HPDE6-E6E7 (cell line): ENCODE results near the gene COQ10B.

Experiments used
- DNase-seq: peaks from one replicate; pipeline ENCODE4 v3.0.0; 2011; ENCODE audit warnings: missing footprints; ENCODE audit errors: extremely low spot score

COQ10B gene

GRCh38 chr2:197500503-197501131 is 47.3 kb downstream of the COQ10B start:
- DNase-seq = no peak

- DNase-seq = no peak
These were observed 48.8 kb downstream of the COQ10B start for GRCh38 chr2:197502201-197502600.

GRCh38 chr2:197502685-197503084 is 49.3 kb downstream of the COQ10B start:
- no peak for DNase-seq

- no peak for DNase-seq
These were observed 50.6 kb downstream of the COQ10B start for GRCh38 chr2:197504000-197504399.

- no peak for DNase-seq
These were observed 51.2 kb downstream of the COQ10B start for GRCh38 chr2:197504512-197504911.

- no peak for DNase-seq
These were observed 53.3 kb downstream of the COQ10B start for GRCh38 chr2:197506658-197507057.

GRCh38 chr2:197513915-197514314 is 60.6 kb downstream of the COQ10B start:
- DNase-seq = no peak

GRCh38 chr2:197514754-197515153 is 61.4 kb downstream of the COQ10B start:
- DNase-seq = no peak

GRCh38 chr2:197515315-197515738 is 62.0 kb downstream of the COQ10B start:
- DNase-seq = no peak

- DNase-seq = peak; percentile 92
These were observed 62.5 kb downstream of the COQ10B start, which contains the start of gene MOB4 for GRCh38 chr2:197515739-197516392. MOB4 (plus strand) TSS chr2:197516066; CDS start chr2:197516087, 21 bp downstream.

GRCh38 chr2:197516393-197516761 is 63.0 kb downstream of the COQ10B start:
- DNase-seq = peak; percentile 29

GRCh38 chr2:197517150-197517549 is 63.8 kb downstream of the COQ10B start:
- no peak for DNase-seq
